Upper lobe of right lung (tissue), 1 donor: ENCODE measurements around the gene APOC3. TPM values are rescaled to one million over a fixed set of nuclear protein-coding genes. Genes with fewer than 3 reads are reported as not detected.

Source experiments
- ATAC-seq: fragments of 200-7000 bp; cut with Tn5 transposase; one replicate; pipeline ENCODE4 v1.9.1; 2020; ENCODE audit warnings: mild to moderate bottlenecking, moderate library complexity
- DNase-seq: peaks from one replicate; pipeline ENCODE4 v3.0.0-alpha.2; 2020
- H3K27ac ChIP-seq: fragments of 200-600 bp; one replicate; pipeline ENCODE4 v1.8.0; 2022
- H3K27me3 ChIP-seq: fragments of 200-600 bp; one replicate; pipeline ENCODE4 v1.8.0; 2022; ENCODE audit warnings: mild to moderate bottlenecking
- H3K36me3 ChIP-seq: fragments of 200-600 bp; one replicate; pipeline ENCODE4 v1.8.0; 2022
- H3K4me1 ChIP-seq: fragments of 200-600 bp; one replicate; pipeline ENCODE4 v1.8.0; 2022
- H3K4me3 ChIP-seq: fragments of 200-600 bp; one replicate; pipeline ENCODE4 v1.8.0; 2022; ENCODE audit warnings: mild to moderate bottlenecking
- H3K9me3 ChIP-seq: fragments of 200-600 bp; one replicate; pipeline ENCODE4 v1.8.0; 2022
- intact Hi-C: fragments of 100-400 bp; cut with DNase I; formaldehyde crosslinking; loops from one replicate; pipeline ENCODE4 v1.11.0; 2022
- total RNA-seq: library from RNA; stranded (reverse); fragmentation: NEBNext Ultra II Directional; extraction: Animal tissue kit (Norgen Biotek cat#: 25700); gene quantifications from one replicate; pipeline ENCODE4 v1.2.1, GENCODE V29; 2021
- TF ChIP-seq, protein P1 (sequence below): fragments of 200-600 bp; IDR thresholded peaks from one replicate; pipeline ENCODE4 v1.8.0; 2022; ENCODE audit warnings: antibody characterized with exemption
- donor health status: DM: no; HTN: yes; CAD: no; lungs with severe emphysema.

The APOC3 gene
- total RNA-seq, 1 donor from 2014 or later = not detected

DNA sequence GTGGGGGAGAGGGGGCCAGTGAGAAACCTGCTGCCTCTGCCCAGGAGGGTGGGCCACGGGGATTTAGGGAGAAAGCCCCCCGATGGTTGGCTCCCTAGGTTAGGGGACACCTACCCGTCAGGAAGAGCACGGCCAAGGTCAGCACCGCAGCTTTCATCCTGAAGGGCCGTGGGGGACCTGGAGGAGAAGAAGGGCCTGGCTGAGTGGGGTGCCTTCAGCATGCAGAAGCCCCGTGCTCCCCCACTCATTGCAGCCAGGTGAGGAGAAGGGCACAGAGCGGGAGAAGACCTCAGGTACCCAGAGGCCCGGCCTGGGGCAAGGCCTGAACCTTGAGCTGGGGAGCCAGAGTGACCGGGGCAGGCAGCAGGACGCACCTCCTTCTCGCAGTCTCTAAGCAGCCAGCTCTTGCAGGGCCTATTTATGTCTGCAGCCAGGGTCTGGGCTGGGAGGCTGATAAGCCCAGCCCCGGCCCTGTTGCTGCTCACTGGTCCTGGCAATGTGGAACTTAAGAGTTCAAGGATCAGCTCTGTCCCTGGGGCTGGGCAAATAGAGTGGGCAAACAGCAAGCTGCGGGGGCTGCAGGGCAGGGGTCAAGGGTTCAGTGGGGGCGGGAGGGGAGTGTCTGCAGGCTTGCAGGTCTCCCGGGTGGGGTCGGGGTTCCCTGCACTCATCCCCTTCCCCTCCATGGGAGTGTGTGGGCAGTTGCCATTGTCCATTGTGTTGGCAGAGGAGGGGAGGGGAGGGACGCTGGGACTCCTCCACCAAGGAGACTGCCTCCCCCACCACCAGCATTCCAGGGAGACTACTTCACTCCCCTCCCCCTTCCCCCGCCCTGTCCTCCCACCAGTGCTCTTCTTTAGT lies 7.8 kb downstream of the APOC3 start, which contains the start of gene APOA1:
TSS of gene APOA1 (minus strand) at position 392 of the 861 bp plus-strand sequence. CDS start at position 157, 235 bp downstream.
- H3K9me3 ChIP-seq = no peaks in the 10 kb centered on the region
- peak within 1 kb of the TSS; percentile 87 for H3K27ac ChIP-seq
- H3K27me3 ChIP-seq = no peaks in the 10 kb centered on the region
- ATAC-seq = no peak
- intact Hi-C loops = no loop called here
- no peaks in the 10 kb centered on the region for H3K36me3 ChIP-seq
- no peak within 1 kb of the TSS for H3K4me3 ChIP-seq
- peaks cover 19% of the 10 kb centered on the region for H3K4me1 ChIP-seq
- DNase-seq = no peak
- TF ChIP-seq, protein P1, sequence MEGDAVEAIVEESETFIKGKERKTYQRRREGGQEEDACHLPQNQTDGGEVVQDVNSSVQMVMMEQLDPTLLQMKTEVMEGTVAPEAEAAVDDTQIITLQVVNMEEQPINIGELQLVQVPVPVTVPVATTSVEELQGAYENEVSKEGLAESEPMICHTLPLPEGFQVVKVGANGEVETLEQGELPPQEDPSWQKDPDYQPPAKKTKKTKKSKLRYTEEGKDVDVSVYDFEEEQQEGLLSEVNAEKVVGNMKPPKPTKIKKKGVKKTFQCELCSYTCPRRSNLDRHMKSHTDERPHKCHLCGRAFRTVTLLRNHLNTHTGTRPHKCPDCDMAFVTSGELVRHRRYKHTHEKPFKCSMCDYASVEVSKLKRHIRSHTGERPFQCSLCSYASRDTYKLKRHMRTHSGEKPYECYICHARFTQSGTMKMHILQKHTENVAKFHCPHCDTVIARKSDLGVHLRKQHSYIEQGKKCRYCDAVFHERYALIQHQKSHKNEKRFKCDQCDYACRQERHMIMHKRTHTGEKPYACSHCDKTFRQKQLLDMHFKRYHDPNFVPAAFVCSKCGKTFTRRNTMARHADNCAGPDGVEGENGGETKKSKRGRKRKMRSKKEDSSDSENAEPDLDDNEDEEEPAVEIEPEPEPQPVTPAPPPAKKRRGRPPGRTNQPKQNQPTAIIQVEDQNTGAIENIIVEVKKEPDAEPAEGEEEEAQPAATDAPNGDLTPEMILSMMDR = no peak

DNA sequence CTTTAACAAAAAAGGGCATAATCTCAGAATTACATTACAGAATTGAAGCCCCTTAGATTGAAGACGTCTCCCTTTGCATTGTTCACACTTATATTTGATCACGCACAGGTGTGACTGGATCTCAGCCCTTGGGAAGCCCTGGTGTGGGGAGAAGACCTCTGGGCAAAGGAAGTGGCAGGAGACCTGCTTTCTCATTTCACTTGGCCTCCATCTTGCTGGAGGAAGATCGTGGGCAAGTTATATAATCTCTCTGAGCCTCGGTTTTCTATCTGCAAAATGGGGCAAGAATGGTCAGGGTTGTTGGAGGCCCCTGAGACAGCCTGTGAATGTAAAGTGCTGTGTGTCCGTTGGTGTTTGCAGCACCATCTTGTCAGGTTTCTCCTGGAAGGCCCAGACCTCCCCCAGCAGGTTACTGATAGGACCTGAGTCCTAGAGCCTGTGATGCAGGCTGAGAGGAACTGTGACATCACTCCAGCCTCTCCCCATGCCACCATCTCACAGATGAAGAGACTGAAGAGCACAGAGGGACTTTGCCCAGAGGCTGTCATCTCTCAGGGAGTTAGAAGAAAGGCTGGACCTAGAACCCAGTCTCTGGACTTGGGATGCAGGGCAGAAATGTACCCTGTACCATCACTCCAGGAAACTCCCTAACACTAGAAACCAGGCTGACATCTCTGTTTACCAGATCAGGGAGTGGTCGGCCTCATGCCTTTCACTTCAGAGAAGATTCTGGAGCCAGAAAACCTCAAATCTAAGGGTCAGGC lies 8.8 kb downstream of the APOC3 start:
- H3K4me1 ChIP-seq = peaks cover 19% of the 10 kb centered on the region
- no peak overlapping the region for H3K4me3 ChIP-seq
- TF ChIP-seq, protein P1 = no peak
- no peak for ATAC-seq
- H3K27me3 ChIP-seq = no peaks in the 10 kb centered on the region
- intact Hi-C loops = no loop called here
- DNase-seq = no peak
- peaks cover under 1% of the 10 kb centered on the region for H3K36me3 ChIP-seq
- H3K27ac ChIP-seq = no peak overlapping the region
- H3K9me3 ChIP-seq = no peaks in the 10 kb centered on the region

DNA sequence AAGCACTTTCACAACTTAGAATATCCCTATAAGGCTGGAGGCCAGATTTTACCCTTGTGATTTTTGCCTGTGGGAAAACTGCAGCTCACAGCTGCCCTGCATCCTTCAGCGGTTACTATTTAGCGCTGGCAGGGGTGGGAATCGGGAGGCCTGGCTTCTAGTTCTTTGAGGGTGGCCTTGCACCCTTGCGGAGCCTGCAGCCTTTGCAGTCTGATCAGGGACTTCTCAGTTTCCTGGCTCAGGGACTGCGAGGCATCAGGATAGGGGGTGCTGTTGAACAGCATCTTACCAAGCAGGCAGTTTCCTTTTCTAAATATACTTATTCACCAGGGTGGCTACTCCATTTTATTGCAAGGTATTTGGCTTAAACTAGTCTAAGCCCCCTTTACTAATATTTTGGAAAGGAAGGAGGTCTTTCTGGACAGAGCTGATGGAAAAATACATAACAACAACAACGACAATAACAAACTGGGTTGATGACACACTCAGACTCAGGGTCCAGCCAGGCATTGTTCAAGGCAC lies 10.6 kb downstream of the APOC3 start:
- ATAC-seq (no peak), DNase-seq (no peak)
- Histone ChIP-seq H3K36me3 (peaks cover 16% of the 10 kb centered on the region), H3K27me3 (no peaks in the 10 kb centered on the region), H3K27ac (no peak overlapping the region), H3K4me1 (peaks cover 7% of the 10 kb centered on the region), H3K9me3 (no peaks in the 10 kb centered on the region), H3K4me3 (no peak overlapping the region)
- intact Hi-C loops = no loop called here
- TF ChIP-seq, protein P1 = peak; percentile 22

DNA sequence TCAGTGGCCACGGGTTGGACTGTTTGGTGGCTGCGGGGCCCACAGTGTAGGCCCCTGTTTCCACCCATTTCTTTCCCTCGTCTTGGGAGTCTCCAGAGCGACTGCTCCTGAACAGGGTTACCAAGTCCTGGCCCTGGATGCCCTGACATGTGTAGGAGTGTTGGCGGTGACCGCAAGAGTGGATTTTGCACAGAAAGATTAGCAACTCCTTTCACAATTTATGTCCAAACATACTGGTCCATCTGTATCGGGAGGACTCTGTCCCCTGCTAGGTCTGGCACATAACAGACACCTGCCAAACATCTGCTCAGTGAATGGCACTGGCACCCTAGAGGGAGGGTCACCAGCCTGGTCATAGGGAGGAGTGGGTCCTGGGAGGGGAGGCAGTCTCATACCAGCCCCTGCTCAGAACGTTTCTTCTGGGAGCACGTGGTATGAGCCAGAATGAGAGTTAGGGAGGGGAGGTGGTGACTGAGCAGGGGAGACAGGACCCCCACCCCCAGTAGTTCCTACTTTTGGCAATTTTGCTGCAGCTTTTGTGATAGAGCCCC lies 11.1 kb downstream of the APOC3 start:
- DNase-seq (no peak), ATAC-seq (no peak)
- TF ChIP-seq, protein P1 = no peak
- intact Hi-C loops = no loop called here
- Histone ChIP-seq H3K9me3 (no peaks in the 10 kb centered on the region), H3K4me3 (no peak overlapping the region), H3K27me3 (no peaks in the 10 kb centered on the region), H3K36me3 (peaks cover 21% of the 10 kb centered on the region), H3K4me1 (peaks cover 1% of the 10 kb centered on the region), H3K27ac (no peak overlapping the region)

DNA sequence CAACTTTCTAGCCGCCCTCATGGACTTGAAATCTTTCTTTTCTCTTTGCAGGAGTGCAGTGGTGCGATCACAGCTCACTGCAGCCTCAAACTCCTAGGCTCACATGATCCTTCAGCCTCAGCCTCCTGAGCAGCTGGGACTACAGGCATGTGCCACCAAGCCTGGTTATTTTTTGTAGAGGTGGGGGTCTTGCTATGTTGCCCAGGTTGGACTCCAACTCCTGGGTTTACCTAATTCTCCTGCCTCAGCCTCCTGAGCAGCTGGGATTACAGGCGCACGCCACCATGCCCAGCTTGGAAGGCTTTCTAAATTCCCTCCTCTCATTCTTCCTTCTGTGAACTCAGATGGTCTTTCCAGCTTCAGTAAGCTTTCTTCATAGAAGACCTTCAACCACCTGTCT lies 12.4 kb downstream of the APOC3 start:
- no peak for ATAC-seq
- Histone ChIP-seq H3K9me3 (no peaks in the 10 kb centered on the region), H3K4me3 (no peak overlapping the region), H3K27me3 (no peaks in the 10 kb centered on the region), H3K36me3 (peaks cover 34% of the 10 kb centered on the region), H3K4me1 (no peaks in the 10 kb centered on the region), H3K27ac (no peak overlapping the region)
- DNase-seq = no peak
- intact Hi-C loops = no loop called here
- TF ChIP-seq, protein P1 = no peak
